HepG2 (cell line): Measurements from ENCODE around the gene GATAD2B. TPM values are rescaled to one million over a fixed set of nuclear protein-coding genes. Genes with fewer than 3 reads are reported as not detected.
A peak's percentile ranks its signal among the peaks of the same experiment; 100 is the strongest.

Experiments
- AGO1 ChIP-seq: fragments of 200-400 bp; formaldehyde crosslinking; IDR thresholded peaks from 2 replicates; pipeline ENCODE4 v1.6.1; 2017; ENCODE audit warnings: mild to moderate bottlenecking, low read depth, low read length, moderate library complexity; ENCODE audit not compliant: poor library complexity, severe bottlenecking
- ARNT ChIP-seq: fragments of 450-650 bp; IDR thresholded peaks from 2 replicates; pipeline ENCODE4 v1.6.1; 2017
- ATM ChIP-seq: fragments of 450-650 bp; IDR thresholded peaks from 2 replicates; pipeline ENCODE4 v1.7.1; 2017; ENCODE audit warnings: mild to moderate bottlenecking, borderline replicate concordance
- CCAR2 ChIP-seq: fragments of 200-400 bp; formaldehyde crosslinking; optimal IDR thresholded peaks from 2 replicates; pipeline ENCODE3; 2018; ENCODE audit warnings: low read depth, mild to moderate bottlenecking, low read length, moderate library complexity
- HNRNPUL1 ChIP-seq: fragments of 200-400 bp; formaldehyde crosslinking; IDR thresholded peaks from 2 replicates; pipeline ENCODE4 v1.6.1; 2017; ENCODE audit warnings: low read depth, mild to moderate bottlenecking, low read length, moderate library complexity
- IKZF1 ChIP-seq: fragments of 450-650 bp; IDR thresholded peaks from 2 replicates; pipeline ENCODE4 v1.7.1; 2016
- MEF2D ChIP-seq: sonication (generic); formaldehyde crosslinking; IDR thresholded peaks from 2 replicates; pipeline ENCODE4 v1.5.1; 2020; ENCODE audit warnings: mild to moderate bottlenecking, missing genetic modification reagents
- MLXIP ChIP-seq: sonication (generic); formaldehyde crosslinking; IDR thresholded peaks from 2 replicates; pipeline ENCODE4 v1.9.0; 2021; ENCODE audit warnings: missing genetic modification reagents, borderline replicate concordance
- PRDM10 ChIP-seq: sonication (generic); formaldehyde crosslinking; IDR thresholded peaks from 2 replicates; pipeline ENCODE4 v1.4.0; 2020; ENCODE audit warnings: low read depth, missing genetic modification reagents
- RXRB ChIP-seq: IDR thresholded peaks from 2 replicates; pipeline ENCODE4 v1.6.1; 2016; ENCODE audit warnings: borderline replicate concordance, missing genetic modification reagents, missing compliant biosample characterization
- SAFB2 ChIP-seq: sonication (generic); formaldehyde crosslinking; IDR thresholded peaks from 2 replicates; pipeline ENCODE4 v1.5.1; 2020; ENCODE audit warnings: missing genetic modification reagents, low read depth, mild to moderate bottlenecking, borderline replicate concordance
- SMC3 ChIP-seq: IDR thresholded peaks from 2 replicates; pipeline ENCODE4 v1.6.1; 2011; ENCODE audit warnings: low read length, improper control_type of control experiment
- SYNCRIP ChIP-seq: fragments of 200-400 bp; formaldehyde crosslinking; IDR thresholded peaks from 2 replicates; pipeline ENCODE4 v1.6.1; 2018; ENCODE audit warnings: mild to moderate bottlenecking, low read depth, low read length; ENCODE audit not compliant: insufficient read depth
- TMF1 ChIP-seq: sonication (generic); formaldehyde crosslinking; IDR thresholded peaks from 2 replicates; pipeline ENCODE4 v1.8.1; 2022; ENCODE audit warnings: low read depth, missing genetic modification reagents
- WIZ ChIP-seq: sonication (generic); formaldehyde crosslinking; IDR thresholded peaks from 2 replicates; pipeline ENCODE4 v1.5.1; 2020; ENCODE audit warnings: mild to moderate bottlenecking, missing genetic modification reagents
- ZFP37 ChIP-seq: sonication (generic); formaldehyde crosslinking; IDR thresholded peaks from 2 replicates; pipeline ENCODE4 v1.4.0; 2020; ENCODE audit warnings: missing genetic modification reagents, borderline replicate concordance
- ZNF264 ChIP-seq: sonication (generic); formaldehyde crosslinking; IDR thresholded peaks from 2 replicates; pipeline ENCODE4 v1.4.0; 2020; ENCODE audit warnings: missing genetic modification reagents
- ZNF292 ChIP-seq: sonication (generic); formaldehyde crosslinking; IDR thresholded peaks from 2 replicates; pipeline ENCODE4 v1.8.1; 2022; ENCODE audit warnings: mild to moderate bottlenecking, low read depth, missing genetic modification reagents, borderline replicate concordance
- ZNF343 ChIP-seq: sonication (generic); formaldehyde crosslinking; IDR thresholded peaks from 2 replicates; pipeline ENCODE4 v1.4.0; 2020; ENCODE audit warnings: mild to moderate bottlenecking, missing genetic modification reagents
- ZNF362 ChIP-seq: sonication (generic); formaldehyde crosslinking; IDR thresholded peaks from 2 replicates; pipeline ENCODE4 v1.4.0; 2020; ENCODE audit warnings: missing genetic modification reagents, mild to moderate bottlenecking, borderline replicate concordance
- ZNF570 ChIP-seq: sonication (generic); formaldehyde crosslinking; IDR thresholded peaks from 2 replicates; pipeline ENCODE4 v1.4.0; 2020; ENCODE audit warnings: mild to moderate bottlenecking, missing genetic modification reagents, borderline replicate concordance
- ZNF672 ChIP-seq: sonication (generic); formaldehyde crosslinking; IDR thresholded peaks from 2 replicates; pipeline ENCODE4 v1.8.1; 2022; ENCODE audit warnings: missing genetic modification reagents
- polyA plus RNA-seq, 8 experiments: library from polyadenylated mRNA; depleted of rRNA in 3 of 8; stranded (reverse) in 7 of 8; unstranded in 1 of 8; fragments of >200 nt; fragmentation: Illumina TruSeq in 4 of 8; extraction: Trizol in 4 of 8; gene quantifications; 2 replicates each; pipeline versions ENCODE4 v1.2.1 to v1.2.3, GENCODE V29; 2011 to 2016; ENCODE audit warnings: low read depth in 4 of 8, missing spikeins in 1 of 8, mixed read lengths in 1 of 8; ENCODE audit not compliant: insufficient read depth in 1 of 8
- total RNA-seq, 5 experiments: library from RNA; depleted of rRNA; stranded (reverse); fragments of >200 nt; fragmentation: Illumina TruSeq; extraction: Trizol; gene quantifications; 2 replicates each; pipeline ENCODE4 v1.2.3, GENCODE V29; 2016; ENCODE audit warnings: low read depth in 1 of 5

GATAD2B gene
- total and polyA plus RNA-seq, 2 of the 13 experiments (the other 11 are each of a cell fraction or from before 2014, with no cell fraction given) = 3.2 to 5.2 TPM

- TF ChIP-seq PRDM10 (CRISPR knock-in tag) (0 out of 2 replicates have a peak, but pooled peaks have one; percentile 41), TMF1 (CRISPR knock-in tag) (peak; percentile 64; the same call in 1 of the 2 replicates), MLXIP (CRISPR knock-in tag) (no peak), CCAR2 (no peak), MEF2D (CRISPR knock-in tag) (peak; percentile 19; the same call in 1 of the 2 replicates), RXRB (CRISPR knock-in tag) (no peak; the same call in 1 of the 2 replicates), ZNF264 (CRISPR knock-in tag) (peak; percentile 49; the same call in 1 of the 2 replicates), ATM (no peak), WIZ (CRISPR knock-in tag) (no peak), SYNCRIP (no peak), ZNF292 (CRISPR knock-in tag) (no peak), ZNF362 (CRISPR knock-in tag) (peak; percentile 73; the same call in 1 of the 2 replicates), ARNT (no peak), ZNF570 (no peak), SAFB2 (CRISPR knock-in tag) (no peak; the same call in 1 of the 2 replicates), SMC3 (no peak), ZNF343 (CRISPR knock-in tag) (no peak), AGO1 (no peak), IKZF1 (no peak), ZFP37 (CRISPR knock-in tag) (0 out of 2 replicates have a peak, but pooled peaks have one; percentile 55), ZNF672 (CRISPR knock-in tag) (no peak), HNRNPUL1 (no peak)
These were observed 139.3 kb downstream of the GATAD2B start (continued) for GRCh38 chr1:153783233-153784190.
